ENCODE data around the gene ZGRF1. TPM values are rescaled to one million over a fixed set of nuclear protein-coding genes. Genes with fewer than 3 reads are reported as not detected.

The ZGRF1 gene
- polyA plus RNA-seq, 2 of the 4 experiments (the other 2 are of a cell fraction) = 5.4 to 7.4 TPM

DNA sequence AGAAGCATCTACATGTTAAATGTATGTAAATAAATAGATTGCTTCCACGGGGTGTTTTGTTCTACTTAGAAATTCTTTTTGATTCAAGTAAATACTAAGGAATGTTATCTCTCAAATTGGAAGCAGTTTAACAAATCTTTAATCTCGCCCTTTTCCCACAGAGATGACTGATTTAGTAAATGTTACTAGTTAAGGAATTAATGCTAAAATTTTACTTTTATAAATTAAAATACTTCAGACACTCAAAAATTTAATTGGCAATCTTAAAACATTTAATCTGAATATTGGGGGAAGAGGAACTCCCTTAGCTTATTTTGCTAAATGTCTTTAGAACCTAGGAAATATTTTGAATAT lies 12.3 kb upstream of the ZGRF1 start (continued):
- TF ChIP-seq, protein P1, sequence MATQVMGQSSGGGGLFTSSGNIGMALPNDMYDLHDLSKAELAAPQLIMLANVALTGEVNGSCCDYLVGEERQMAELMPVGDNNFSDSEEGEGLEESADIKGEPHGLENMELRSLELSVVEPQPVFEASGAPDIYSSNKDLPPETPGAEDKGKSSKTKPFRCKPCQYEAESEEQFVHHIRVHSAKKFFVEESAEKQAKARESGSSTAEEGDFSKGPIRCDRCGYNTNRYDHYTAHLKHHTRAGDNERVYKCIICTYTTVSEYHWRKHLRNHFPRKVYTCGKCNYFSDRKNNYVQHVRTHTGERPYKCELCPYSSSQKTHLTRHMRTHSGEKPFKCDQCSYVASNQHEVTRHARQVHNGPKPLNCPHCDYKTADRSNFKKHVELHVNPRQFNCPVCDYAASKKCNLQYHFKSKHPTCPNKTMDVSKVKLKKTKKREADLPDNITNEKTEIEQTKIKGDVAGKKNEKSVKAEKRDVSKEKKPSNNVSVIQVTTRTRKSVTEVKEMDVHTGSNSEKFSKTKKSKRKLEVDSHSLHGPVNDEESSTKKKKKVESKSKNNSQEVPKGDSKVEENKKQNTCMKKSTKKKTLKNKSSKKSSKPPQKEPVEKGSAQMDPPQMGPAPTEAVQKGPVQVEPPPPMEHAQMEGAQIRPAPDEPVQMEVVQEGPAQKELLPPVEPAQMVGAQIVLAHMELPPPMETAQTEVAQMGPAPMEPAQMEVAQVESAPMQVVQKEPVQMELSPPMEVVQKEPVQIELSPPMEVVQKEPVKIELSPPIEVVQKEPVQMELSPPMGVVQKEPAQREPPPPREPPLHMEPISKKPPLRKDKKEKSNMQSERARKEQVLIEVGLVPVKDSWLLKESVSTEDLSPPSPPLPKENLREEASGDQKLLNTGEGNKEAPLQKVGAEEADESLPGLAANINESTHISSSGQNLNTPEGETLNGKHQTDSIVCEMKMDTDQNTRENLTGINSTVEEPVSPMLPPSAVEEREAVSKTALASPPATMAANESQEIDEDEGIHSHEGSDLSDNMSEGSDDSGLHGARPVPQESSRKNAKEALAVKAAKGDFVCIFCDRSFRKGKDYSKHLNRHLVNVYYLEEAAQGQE (IDR thresholded peaks at IDR 0.05) = no peak
- TF ChIP-seq RCOR1 (IDR thresholded peaks at IDR 0.05; ENCODE audit: low read depth, low read length) = no peak
- TF ChIP-seq ZNF302 (CRISPR knock-in tag; IDR thresholded peaks at IDR 0.05) = no peak
- no peak for TF ChIP-seq FOSL2 (IDR thresholded peaks at IDR 0.05)
- no peak for TF ChIP-seq FOSL2 (CRISPR knock-in tag; IDR thresholded peaks at IDR 0.05)

GRCh38 chr4:112648263-112649054 lies 11.8 kb upstream of the ZGRF1 start:
- Histone ChIP-seq H3K4me2 (no peak overlapping the region), H3K4me1 (no peaks in the 10 kb centered on the region), H3K9me3 (no peaks in the 10 kb centered on the region), H3K4me3 (no peak overlapping the region), H3K27ac (no peak overlapping the region)
- WGBS (ENCODE audit: missing lambda C conversion rate) = 84% methylated on average over 3 of the region's 3 CpGs
- DNase-seq (ENCODE audit: low read depth in 1 of 2, low spot score in 1 of 2) = no peak
- TF ChIP-seq CEBPB (IDR thresholded peaks at IDR 0.05) (no peak), RFX5 (IDR thresholded peaks at IDR 0.05) (no peak), ZNF302 (CRISPR knock-in tag; IDR thresholded peaks at IDR 0.05) (no peak)
- TF ChIP-seq, protein P2, sequence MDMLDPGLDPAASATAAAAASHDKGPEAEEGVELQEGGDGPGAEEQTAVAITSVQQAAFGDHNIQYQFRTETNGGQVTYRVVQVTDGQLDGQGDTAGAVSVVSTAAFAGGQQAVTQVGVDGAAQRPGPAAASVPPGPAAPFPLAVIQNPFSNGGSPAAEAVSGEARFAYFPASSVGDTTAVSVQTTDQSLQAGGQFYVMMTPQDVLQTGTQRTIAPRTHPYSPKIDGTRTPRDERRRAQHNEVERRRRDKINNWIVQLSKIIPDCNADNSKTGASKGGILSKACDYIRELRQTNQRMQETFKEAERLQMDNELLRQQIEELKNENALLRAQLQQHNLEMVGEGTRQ (IDR thresholded peaks at IDR 0.05) = no peak
- ChIA-PET CTCF (no interaction called here), POLR2A (no interaction called here)
- ATAC-seq = no peak
- FAIRE-seq = no peak

DNA sequence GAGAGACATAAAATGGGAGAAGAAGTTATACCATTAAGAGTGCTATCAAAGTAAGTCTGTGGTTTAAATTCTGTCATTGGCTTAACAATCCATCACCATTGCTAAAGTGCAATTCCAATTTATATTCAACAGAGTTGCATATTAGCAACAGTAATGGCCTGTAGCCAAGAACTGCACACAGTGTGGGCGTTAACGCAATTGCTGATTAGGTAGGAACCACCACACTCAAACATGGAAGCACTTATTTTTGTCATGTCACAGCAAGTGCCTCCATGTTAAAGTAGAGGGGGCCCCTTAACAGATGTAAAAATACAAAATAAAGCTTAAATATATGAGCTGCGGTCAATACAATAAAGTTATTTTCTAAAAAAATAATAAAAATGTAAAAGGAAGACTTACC lies 11.1 kb upstream of the ZGRF1 start:
- no peaks in the 10 kb centered on the region for H3K9me3 ChIP-seq
- H3K27ac ChIP-seq = no peak overlapping the region
- no peak overlapping the region for H3K4me3 ChIP-seq
- DNase-seq (ENCODE audit: low read depth in 1 of 2, low spot score in 1 of 2) (no peak), ATAC-seq (no peak), FAIRE-seq (no peak)
- ChIA-PET POLR2A (no interaction called here), CTCF (no interaction called here)
- WGBS (ENCODE audit: missing lambda C conversion rate) = 89% methylated on average over 3 of the region's 3 CpGs
- TF ChIP-seq HOXB5 (CRISPR knock-in tag; IDR thresholded peaks at IDR 0.05) = no peak
- no peak for TF ChIP-seq BHLHE40 (IDR thresholded peaks at IDR 0.05; ENCODE audit: low read depth, low read length)
- TF ChIP-seq HOXA7 (CRISPR knock-in tag; IDR thresholded peaks at IDR 0.05) = no peak
- TF ChIP-seq, protein P3, sequence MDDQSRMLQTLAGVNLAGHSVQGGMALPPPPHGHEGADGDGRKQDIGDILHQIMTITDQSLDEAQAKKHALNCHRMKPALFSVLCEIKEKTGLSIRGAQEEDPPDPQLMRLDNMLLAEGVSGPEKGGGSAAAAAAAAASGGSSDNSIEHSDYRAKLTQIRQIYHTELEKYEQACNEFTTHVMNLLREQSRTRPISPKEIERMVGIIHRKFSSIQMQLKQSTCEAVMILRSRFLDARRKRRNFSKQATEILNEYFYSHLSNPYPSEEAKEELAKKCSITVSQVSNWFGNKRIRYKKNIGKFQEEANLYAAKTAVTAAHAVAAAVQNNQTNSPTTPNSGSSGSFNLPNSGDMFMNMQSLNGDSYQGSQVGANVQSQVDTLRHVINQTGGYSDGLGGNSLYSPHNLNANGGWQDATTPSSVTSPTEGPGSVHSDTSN (IDR thresholded peaks at IDR 0.05) = no peak
- TF ChIP-seq CHD4 (IDR thresholded peaks at IDR 0.05; ENCODE audit: borderline replicate concordance) = no peak
- no peak for TF ChIP-seq NFE2L2 (conservative IDR thresholded peaks at IDR 0.05; ENCODE audit: low read length)
- TF ChIP-seq RAD21 (conservative IDR thresholded peaks at IDR 0.05 in 1 of 2, IDR thresholded peaks at IDR 0.05 in 1 of 2) = no peak
- TF ChIP-seq, protein P4, sequence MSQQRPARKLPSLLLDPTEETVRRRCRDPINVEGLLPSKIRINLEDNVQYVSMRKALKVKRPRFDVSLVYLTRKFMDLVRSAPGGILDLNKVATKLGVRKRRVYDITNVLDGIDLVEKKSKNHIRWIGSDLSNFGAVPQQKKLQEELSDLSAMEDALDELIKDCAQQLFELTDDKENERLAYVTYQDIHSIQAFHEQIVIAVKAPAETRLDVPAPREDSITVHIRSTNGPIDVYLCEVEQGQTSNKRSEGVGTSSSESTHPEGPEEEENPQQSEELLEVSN (IDR thresholded peaks at IDR 0.05; ENCODE audit: borderline replicate concordance, low read depth) = no peak
- TF ChIP-seq BCL3 (IDR thresholded peaks at IDR 0.05) = no peak
- no peak for TF ChIP-seq ZFP36 (IDR thresholded peaks at IDR 0.05; ENCODE audit: borderline replicate concordance, partially characterized antibody)
- TF ChIP-seq ESRRA (IDR thresholded peaks at IDR 0.05; ENCODE audit: borderline replicate concordance, low read length) = no peak
- no peak for TF ChIP-seq POLR2A (IDR thresholded peaks at IDR 0.05; ENCODE audit: low read length)
- no peak for TF ChIP-seq HOXB13 (CRISPR knock-in tag; IDR thresholded peaks at IDR 0.05; ENCODE audit: low read depth)
- no peak overlapping the region for H3K4me2 ChIP-seq
- no peaks in the 10 kb centered on the region for H3K4me1 ChIP-seq

Measured in A549 (cell line).